GM10266 (cell line): ENCODE results near the gene TGM1.

Experiments used
- DNase-seq: peaks from one replicate; pipeline ENCODE4 v3.0.0; 2012; ENCODE audit errors: extremely low spot score
- CTCF ChIP-seq: IDR thresholded peaks from 2 replicates; pipeline ENCODE4 v1.5.1; 2012; ENCODE audit warnings: mild to moderate bottlenecking, low read depth; ENCODE audit not compliant: control insufficient read depth, insufficient read depth; ENCODE audit errors: missing control alignments

Gene TGM1

GRCh38 chr14:24281636-24282035 is 18.7 kb upstream of the TGM1 start:
- no peak for DNase-seq
- no peak for TF ChIP-seq CTCF

DNA sequence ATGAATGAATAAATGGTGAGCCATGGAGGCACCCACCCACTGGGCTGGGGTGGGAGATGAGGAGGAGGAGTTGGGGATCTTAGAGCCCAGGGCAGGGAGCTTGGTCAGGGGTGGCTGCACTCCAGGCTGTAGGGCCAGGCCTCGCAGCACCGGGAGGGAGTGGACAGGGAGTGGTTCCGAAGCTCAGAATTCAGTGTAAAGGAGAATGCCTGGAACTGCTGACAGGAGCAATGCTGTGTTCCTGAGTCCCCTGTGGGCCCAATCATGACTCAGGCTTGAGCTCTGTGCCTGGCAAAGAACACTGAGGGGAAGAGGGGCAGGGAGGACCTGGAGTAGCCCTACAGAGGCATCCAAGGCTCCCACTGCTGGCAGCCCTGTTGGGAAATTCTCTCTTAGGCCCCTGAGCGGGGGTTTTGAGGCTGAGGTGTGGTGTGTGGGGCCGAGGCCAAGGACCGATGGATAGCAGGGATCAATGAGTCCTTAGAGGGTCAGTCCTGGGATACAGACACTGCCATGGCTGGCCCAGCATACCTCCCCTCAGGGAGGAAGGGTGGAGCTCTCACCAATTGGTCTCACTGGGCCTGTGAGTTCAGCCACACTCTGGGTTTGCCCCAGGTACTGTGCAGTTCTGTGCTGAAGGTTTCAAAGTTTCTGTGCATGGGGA is 18.0 kb upstream of the TGM1 start:
- no peak for TF ChIP-seq CTCF
- no peak for DNase-seq

- DNase-seq: no peak
- peak; percentile 30 for TF ChIP-seq CTCF
Measured at GRCh38 chr14:24279301-24280186, 16.6 kb upstream of the TGM1 start.

DNA sequence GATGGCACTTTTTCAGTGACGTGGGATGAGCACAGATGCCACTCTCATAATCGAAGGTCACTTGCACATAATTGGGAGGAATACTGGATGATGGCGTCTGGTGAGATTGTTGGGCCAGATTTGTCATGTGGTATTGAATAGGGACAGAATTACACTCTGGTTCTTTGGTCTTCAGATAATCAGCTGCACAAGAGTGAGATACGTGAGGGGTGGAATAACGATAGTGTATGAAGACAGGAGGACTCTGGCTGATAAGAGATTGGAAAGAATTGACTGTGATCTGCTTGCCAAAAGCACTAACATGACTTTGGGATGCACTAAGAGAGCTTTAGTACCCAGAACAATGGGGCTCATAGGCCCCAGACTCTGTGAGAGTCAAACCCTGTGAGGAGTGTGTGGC is 15.4 kb upstream of the TGM1 start:
- TF ChIP-seq CTCF: no peak

GRCh38 chr14:24277606-24278321 is 14.8 kb upstream of the TGM1 start:
- no peak for DNase-seq
- TF ChIP-seq CTCF: no peak

More for the DNA sequence above, 15.4 kb upstream of the TGM1 start:
- no peak for DNase-seq

DNA sequence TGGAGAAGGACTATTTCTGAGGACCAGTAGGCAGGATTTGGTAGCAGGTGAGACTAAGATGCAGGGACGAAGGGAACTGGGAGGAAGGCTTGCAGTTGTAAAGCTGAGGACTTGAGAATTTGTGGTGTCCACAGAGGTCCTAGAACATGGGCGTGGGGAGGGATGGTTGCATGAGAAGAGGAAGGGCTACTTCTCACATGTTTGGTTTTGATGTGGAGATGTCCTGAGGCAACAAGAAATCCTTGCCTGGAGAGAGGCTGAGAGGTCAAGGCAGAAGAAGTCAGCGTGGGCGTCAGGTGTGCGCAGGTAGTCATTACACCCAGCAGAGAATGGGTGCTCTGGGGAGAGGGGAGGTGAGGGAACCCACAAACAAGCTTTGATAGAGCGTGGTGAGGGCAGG is 14.1 kb upstream of the TGM1 start:
- no peak for TF ChIP-seq CTCF
- no peak for DNase-seq
